Measurements from ENCODE around the gene SPN.

DNA sequence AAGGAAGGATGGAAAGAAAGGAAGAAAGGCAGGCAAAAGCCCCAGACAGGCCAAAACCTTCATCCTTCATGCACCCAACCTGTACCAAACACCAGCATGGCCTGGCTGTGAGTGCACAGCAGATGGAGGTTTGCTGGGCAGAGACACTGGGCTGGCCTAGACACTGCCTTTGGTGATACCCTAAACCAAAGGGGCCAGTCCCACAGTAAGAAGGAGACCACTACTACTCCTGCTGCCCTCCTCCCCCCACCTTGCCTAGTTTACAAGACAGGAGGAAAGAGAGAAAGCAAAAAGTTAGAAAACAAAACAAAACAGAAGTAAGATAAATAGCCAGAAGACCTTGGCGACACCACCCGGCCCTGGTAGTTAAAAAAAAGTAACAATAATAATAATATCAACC, 35.0 kb downstream of the SPN start:
- TF ChIP-seq, protein P1, sequence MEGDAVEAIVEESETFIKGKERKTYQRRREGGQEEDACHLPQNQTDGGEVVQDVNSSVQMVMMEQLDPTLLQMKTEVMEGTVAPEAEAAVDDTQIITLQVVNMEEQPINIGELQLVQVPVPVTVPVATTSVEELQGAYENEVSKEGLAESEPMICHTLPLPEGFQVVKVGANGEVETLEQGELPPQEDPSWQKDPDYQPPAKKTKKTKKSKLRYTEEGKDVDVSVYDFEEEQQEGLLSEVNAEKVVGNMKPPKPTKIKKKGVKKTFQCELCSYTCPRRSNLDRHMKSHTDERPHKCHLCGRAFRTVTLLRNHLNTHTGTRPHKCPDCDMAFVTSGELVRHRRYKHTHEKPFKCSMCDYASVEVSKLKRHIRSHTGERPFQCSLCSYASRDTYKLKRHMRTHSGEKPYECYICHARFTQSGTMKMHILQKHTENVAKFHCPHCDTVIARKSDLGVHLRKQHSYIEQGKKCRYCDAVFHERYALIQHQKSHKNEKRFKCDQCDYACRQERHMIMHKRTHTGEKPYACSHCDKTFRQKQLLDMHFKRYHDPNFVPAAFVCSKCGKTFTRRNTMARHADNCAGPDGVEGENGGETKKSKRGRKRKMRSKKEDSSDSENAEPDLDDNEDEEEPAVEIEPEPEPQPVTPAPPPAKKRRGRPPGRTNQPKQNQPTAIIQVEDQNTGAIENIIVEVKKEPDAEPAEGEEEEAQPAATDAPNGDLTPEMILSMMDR (IDR thresholded peaks at IDR 0.05), result no peak
- no peak for TF ChIP-seq POLR2A (IDR thresholded peaks at IDR 0.05)

Data from adrenal gland (tissue), 5 donors.